ENCODE data around the gene UNC119. TPM values are rescaled to one million over a fixed set of nuclear protein-coding genes. Genes with fewer than 3 reads are reported as not detected.

UNC119 gene
- total RNA-seq, 1 experiment from 2014 or later, result 44.6 TPM

DNA sequence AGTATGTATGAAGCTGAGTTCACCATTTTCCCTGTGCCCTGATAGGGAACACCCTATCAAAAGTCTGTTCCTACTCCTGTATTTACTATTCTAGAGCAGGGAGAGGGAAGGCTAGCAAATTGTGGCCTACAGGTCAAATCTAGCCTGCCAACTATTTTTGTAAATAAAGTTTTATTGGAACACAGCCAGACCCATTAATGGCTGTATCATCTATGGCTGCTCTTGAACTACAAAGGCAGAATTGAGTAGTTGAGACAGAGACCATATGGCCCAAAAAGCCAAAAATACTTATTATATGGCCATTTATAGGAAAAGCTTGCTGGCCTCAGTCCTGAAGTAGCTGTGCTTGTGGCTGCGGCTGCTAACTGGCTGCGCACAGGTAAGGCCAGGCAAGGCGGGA lies 28.5 kb upstream of the UNC119 start:
- BruUV-seq (replicated peaks), result no TSS peak
- H3K27ac ChIP-seq (ENCODE audit: low read depth, low read length, poor library complexity, severe bottlenecking), result no peak overlapping the region
- H3K36me3 ChIP-seq (ENCODE audit: insufficient read depth, low read length, poor library complexity, severe bottlenecking), result peaks cover 83% of the 10 kb centered on the region
- no peak for DNase-seq (ENCODE audit: low spot score)
- ChIA-PET POLR2A (ENCODE audit: low non-redundant PET) (no interaction called here), CTCF (no interaction called here)
- no peaks in the 10 kb centered on the region for H3K9me3 ChIP-seq (ENCODE audit: low read depth, low read length, poor library complexity, severe bottlenecking)
- intact Hi-C loops (cut with micrococcal nuclease; ENCODE audit: unreplicated experiment), result no loop called here
- TF ChIP-seq, protein P1, sequence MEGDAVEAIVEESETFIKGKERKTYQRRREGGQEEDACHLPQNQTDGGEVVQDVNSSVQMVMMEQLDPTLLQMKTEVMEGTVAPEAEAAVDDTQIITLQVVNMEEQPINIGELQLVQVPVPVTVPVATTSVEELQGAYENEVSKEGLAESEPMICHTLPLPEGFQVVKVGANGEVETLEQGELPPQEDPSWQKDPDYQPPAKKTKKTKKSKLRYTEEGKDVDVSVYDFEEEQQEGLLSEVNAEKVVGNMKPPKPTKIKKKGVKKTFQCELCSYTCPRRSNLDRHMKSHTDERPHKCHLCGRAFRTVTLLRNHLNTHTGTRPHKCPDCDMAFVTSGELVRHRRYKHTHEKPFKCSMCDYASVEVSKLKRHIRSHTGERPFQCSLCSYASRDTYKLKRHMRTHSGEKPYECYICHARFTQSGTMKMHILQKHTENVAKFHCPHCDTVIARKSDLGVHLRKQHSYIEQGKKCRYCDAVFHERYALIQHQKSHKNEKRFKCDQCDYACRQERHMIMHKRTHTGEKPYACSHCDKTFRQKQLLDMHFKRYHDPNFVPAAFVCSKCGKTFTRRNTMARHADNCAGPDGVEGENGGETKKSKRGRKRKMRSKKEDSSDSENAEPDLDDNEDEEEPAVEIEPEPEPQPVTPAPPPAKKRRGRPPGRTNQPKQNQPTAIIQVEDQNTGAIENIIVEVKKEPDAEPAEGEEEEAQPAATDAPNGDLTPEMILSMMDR (conservative IDR thresholded peaks at IDR 0.05; ENCODE audit: low read depth, low read length), result no peak
- no peak for TF ChIP-seq EZH2 (IDR thresholded peaks at IDR 0.05; ENCODE audit: borderline replicate concordance, low read depth, low read length, poor library complexity, severe bottlenecking)
- peaks cover 8% of the 10 kb centered on the region for H3K4me1 ChIP-seq (ENCODE audit: insufficient read depth, low read length, poor library complexity, severe bottlenecking)
- H3K27me3 ChIP-seq (replicated peaks; ENCODE audit: insufficient read depth, low read depth, low read length, poor library complexity), result no peaks in the 10 kb centered on the region
- H3K4me3 ChIP-seq (ENCODE audit: low read depth, low read length, poor library complexity, severe bottlenecking), result no peak overlapping the region

DNA sequence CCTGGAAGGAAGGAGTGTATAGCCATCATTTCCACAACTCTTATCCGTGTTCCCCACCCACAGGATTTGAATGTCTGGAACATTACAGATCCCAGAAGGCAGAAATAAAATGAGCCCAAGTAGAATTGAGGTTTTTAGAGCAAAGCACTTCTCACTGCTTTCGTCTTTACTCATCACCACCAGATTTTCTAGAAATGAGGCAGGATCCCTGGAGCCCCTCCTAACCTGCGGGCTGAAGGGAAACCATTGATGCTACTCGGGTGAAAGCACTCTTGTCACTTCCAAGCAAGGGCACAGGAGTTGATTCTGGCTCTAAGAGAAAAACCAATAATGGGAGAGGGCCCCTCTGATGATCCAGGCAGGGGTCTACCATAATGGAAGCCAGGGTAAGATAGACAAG lies 27.1 kb upstream of the UNC119 start:
- Histone ChIP-seq H3K27me3 (replicated peaks; ENCODE audit: insufficient read depth, low read depth, low read length, poor library complexity) (no peaks in the 10 kb centered on the region), H3K4me3 (ENCODE audit: low read depth, low read length, poor library complexity, severe bottlenecking) (no peak overlapping the region), H3K4me1 (ENCODE audit: insufficient read depth, low read length, poor library complexity, severe bottlenecking) (peaks cover 8% of the 10 kb centered on the region), H3K36me3 (ENCODE audit: insufficient read depth, low read length, poor library complexity, severe bottlenecking) (peaks cover 72% of the 10 kb centered on the region), H3K9me3 (ENCODE audit: low read depth, low read length, poor library complexity, severe bottlenecking) (no peaks in the 10 kb centered on the region), H3K27ac (ENCODE audit: low read depth, low read length, poor library complexity, severe bottlenecking) (no peak overlapping the region)
- ChIA-PET POLR2A (ENCODE audit: low non-redundant PET) (no interaction called here), CTCF (no interaction called here)
- BruUV-seq (replicated peaks), result no TSS peak
- intact Hi-C loops (cut with micrococcal nuclease; ENCODE audit: unreplicated experiment), result loop anchor here (5.0 kb wide), 1 partner anchor 43 kb away; no protein-coding TSS in a partner anchor
- TF ChIP-seq EZH2 (IDR thresholded peaks at IDR 0.05; ENCODE audit: borderline replicate concordance, low read depth, low read length, poor library complexity, severe bottlenecking), result no peak
- DNase-seq (ENCODE audit: low spot score), result no peak

DNA sequence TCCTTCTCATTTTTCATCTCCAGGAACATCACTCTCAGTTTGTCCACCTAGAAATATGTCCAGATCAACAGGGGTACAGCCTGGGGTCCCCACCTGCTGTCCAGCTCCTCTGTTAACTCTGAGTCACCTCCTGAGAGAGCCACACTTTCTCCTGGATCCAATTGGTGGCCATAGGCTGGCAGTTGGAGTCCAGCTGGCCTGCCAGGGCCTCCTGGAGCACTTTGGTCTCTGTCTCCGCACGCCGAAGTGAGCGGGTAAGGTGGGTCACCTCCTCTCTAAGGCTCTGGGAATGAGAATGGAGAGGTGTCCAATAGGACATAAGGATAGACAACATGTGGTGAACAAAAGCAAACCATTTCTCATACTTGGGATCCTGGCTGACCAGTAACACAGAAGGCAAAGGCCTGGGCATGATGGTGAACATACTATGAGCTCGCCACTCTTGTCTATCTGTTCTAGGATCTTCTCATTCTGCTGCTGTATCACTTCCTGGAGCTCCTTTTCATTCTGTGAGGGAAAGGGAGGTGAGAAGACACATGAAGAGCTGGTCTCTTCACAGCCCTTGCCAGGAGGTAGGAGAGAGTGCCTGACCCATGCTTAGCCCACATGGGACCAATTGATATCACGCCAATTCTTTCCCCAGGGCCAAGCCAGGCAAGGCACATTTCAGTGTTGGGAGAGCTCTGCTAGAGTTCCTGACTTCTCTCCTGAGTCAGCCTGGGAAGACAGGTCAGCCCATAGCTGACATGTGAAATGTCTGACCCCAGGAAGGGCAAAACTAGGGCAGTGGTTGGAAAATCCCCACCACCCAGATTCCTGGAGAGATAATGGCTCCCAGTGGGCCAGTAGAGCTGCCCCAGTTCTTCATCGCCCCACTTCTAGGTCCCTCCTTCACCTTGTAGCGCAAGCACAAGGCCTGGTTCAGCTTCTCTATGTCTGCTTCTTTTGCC lies 26.1 kb upstream of the UNC119 start:
- Histone ChIP-seq H3K9me3 (ENCODE audit: low read depth, low read length, poor library complexity, severe bottlenecking) (no peaks in the 10 kb centered on the region), H3K27me3 (replicated peaks; ENCODE audit: insufficient read depth, low read depth, low read length, poor library complexity) (no peaks in the 10 kb centered on the region), H3K4me1 (ENCODE audit: insufficient read depth, low read length, poor library complexity, severe bottlenecking) (peaks cover 8% of the 10 kb centered on the region), H3K27ac (ENCODE audit: low read depth, low read length, poor library complexity, severe bottlenecking) (no peak overlapping the region), H3K36me3 (ENCODE audit: insufficient read depth, low read length, poor library complexity, severe bottlenecking) (peaks cover 62% of the 10 kb centered on the region), H3K4me3 (ENCODE audit: low read depth, low read length, poor library complexity, severe bottlenecking) (no peak overlapping the region)
- TF ChIP-seq EZH2 (IDR thresholded peaks at IDR 0.05; ENCODE audit: borderline replicate concordance, low read depth, low read length, poor library complexity, severe bottlenecking), result no peak
- TF ChIP-seq, protein P1 (conservative IDR thresholded peaks at IDR 0.05; ENCODE audit: low read depth, low read length), result no peak
- no peak for DNase-seq (ENCODE audit: low spot score)
- POLR2A ChIA-PET (ENCODE audit: low non-redundant PET), result no interaction called here
- intact Hi-C loops (cut with micrococcal nuclease; ENCODE audit: unreplicated experiment), result loop anchor here (5.0 kb wide), 1 partner anchor 44 kb away; no protein-coding TSS in a partner anchor
- no TSS peak for BruUV-seq (replicated peaks)
- CTCF ChIA-PET, result interaction anchor here (0.6 kb wide), 1 partner anchor 124 kb away, joined by 3 read pairs; no protein-coding TSS in a partner anchor
